HG03521 (cell line): ENCODE measurements around the gene NADK2.
"Not testable (repeated sequence)": the region's sequence is repeated elsewhere in the genome, so short reads cannot be mapped to it uniquely, and the experiment has no call there.

Source experiments
- ATAC-seq: cut with Tn5 transposase; IDR thresholded peaks from one replicate; pipeline ENCODE4 v1.9.1; 2021; ENCODE audit warnings: mild to moderate bottlenecking, moderate library complexity; ENCODE audit not compliant: unreplicated experiment

The NADK2 gene, protein sequence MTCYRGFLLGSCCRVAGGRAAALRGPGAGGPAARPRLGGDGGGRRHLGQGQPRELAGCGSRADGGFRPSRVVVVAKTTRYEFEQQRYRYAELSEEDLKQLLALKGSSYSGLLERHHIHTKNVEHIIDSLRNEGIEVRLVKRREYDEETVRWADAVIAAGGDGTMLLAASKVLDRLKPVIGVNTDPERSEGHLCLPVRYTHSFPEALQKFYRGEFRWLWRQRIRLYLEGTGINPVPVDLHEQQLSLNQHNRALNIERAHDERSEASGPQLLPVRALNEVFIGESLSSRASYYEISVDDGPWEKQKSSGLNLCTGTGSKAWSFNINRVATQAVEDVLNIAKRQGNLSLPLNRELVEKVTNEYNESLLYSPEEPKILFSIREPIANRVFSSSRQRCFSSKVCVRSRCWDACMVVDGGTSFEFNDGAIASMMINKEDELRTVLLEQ

DNA sequence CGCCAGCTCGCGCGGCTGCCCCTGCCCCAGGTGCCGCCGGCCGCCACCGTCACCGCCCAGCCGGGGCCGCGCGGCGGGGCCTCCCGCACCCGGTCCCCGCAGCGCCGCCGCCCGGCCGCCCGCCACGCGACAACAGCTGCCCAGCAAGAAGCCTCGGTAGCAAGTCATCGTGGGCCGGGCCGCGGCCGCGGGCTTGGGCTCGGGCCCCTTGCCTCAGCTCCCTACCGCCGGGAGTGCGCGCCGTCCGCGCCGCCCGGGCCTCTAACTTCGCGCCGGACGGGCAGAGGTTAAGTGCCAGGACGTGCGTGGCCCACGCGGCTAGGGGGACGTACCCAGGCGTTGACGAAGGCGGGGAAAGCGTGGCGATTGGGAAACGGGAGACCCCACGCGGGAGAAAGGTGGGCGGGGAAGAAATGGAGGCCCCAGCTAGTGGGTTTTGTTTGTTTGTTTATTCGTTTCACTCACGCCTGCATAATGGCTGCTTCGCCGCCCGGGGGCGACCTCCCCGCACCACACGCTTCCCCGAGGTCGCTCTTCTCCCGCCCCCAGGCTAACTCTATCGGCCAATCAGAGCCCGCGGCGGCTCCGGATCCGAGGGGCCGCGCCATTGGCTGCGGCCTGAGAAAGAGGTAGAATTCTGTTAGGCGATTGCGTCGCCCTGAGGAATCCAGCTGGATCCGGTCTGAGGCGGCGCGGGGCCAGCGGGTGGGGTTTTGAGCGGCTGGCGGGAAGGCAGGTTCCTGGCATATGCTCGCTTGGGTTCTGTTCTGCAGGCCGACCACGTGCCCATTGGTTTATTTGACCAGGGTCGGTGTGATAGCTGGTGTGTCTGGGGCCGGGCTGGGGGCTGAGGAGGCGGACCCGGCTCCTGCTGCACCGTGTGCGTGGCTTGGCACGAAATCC is at the start of gene NADK2:
NADK2 (minus strand) TSS at position 295 of the 903 bp plus-strand sequence; CDS start at position 168, 127 bp downstream.
- ATAC-seq = peak; percentile 86

DNA sequence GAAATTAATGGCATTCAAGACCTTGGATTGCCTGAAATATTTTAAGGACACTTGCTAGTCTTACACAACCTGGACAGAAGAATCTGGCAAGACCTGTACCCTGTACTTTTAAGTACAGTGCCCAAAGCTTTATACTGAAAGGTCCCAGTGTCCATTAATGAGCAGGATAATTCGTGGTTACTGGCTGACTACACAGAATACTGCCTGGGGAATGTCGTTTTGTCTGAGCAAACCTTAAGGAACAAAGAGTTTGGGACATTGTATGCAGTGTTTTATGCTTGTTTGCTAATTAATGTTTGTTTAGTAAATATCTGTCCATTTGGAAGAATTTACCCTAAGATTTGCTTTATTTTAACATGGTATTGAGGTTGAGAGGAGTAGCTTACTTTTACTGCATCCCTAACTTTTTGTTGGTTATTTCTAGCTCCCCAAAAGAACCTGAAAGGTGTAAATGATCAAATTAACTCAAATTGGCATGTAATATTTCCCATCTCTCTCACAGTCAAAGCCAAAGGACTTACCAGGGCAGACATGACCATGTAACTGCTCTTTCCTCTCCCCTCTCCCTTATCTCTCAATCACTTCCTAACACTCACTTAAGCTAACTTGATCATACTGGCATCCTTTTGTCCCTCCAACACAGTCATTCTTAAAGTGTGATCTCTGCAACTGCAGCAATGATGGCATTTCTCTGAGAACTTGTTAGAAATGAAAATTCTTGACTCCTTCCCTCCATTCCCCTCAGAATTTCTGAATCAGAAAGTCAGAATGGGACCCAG is 44.3 kb upstream of the NADK2 start:
- no peak for ATAC-seq

DNA sequence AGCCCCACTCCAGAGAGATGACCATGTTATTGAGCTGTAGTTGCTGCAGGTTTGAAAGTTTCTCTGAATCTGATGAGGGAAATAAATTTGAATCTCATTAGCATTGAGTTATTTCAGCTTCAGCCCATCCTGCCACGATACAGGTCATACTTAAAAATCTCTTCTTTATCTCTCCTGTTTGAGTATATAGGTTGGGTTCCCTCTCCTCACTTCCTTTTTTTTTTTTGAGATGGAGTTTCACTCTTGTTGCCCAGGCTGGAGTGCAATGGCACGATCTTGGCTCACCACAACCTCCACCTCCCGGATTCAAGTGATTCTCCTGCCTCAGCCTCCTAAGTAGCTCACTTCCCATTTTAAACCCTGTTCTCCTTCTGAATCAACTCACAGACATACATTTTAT is 42.0 kb upstream of the NADK2 start:
- not testable (repeated sequence) for ATAC-seq

DNA sequence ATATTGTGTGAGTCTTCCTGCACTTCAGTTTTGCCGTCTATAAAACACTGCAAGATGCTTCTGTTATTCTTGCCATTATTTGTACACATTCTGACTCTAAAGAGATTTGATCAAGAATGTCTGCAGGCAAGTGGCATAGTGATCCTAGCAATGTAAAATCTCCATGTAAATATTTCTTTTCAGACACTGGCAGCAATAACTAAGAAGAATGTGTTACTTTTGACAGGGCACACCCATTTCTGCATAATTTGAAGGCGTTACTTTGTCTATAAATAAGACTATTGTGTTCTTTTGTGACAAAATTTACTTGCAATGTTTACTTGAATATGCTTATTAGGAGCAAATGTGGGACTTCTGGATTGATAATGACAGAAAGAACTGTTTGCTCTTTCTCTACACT is 39.9 kb upstream of the NADK2 start:
- no peak for ATAC-seq

DNA sequence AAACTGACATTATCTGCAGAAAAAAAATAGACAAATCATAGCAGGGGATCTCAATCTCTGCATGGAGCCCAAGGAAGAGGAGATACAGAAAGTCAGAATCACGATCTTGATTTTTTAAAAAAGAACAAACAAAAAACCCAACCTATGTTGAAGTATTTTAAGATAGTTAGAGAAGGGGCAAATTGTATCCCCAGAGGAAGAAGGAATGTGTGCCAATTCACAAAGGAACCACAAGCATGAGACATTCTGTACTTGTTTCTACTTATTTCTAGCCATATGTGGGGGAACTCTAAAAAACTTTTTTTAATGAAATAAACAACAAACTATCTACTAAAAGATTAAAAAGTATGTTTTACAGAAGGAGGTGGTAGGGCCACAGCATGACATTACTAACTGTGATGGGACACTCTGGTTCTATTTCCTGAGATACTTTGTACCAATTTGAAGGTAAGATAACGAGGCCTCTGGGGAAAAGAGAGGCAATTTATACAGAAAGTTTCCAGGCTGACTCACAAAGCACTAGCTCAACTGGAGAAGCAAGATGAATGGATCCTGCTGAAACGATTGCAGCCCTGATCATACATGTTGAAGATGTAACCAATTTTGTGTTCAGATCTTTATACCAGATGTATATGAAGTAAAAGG is 37.5 kb upstream of the NADK2 start:
- no peak for ATAC-seq

DNA sequence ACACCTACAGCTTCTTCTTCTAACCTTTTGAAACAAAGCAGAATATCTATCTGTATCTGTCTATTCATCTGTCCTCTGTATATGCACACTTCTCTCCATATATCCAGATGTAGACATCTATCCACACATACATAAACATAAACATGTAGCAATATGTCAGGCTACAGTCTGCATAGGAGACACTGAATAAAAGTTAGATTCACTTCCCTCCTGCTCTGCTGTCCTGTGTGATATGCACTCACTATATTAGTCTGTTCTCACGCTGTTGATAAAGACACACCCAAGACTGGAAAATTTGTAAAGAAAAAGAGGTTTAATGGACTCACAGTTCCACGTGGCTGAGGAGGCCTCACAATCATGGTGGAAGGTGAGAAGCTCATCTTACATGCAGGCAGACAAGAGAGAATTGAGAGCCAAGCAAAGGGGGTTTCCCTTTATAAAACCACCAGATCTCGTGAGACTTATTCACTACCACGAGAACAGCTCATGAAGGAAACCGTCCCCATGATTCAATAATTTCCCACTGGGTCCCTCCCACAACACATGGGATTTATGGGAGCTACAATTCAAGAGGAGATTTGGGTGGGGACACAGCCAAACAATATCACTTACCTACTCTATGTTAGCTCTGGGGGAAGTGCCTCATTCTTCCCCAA is 35.9 kb upstream of the NADK2 start:
- no peak for ATAC-seq

DNA sequence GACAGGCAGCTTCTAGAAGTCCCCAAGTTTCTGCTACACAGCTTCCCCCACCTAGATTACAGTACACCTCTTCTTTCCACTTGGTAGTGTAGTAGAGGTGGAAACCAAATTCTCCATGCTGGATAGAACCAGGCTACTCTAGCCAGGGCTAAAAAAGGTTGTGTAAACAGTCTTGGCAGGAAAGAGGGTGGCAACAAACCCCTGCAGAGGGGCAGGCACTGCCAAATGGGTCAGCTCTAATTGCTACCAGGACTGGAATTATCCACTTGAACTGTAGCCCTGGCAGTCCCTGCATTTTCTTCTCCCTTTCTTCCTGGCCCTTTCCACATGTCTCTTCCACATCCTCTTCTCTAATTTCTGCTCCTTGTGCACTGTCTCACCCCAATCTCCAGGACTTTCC is 35.1 kb upstream of the NADK2 start:
- no peak for ATAC-seq

DNA sequence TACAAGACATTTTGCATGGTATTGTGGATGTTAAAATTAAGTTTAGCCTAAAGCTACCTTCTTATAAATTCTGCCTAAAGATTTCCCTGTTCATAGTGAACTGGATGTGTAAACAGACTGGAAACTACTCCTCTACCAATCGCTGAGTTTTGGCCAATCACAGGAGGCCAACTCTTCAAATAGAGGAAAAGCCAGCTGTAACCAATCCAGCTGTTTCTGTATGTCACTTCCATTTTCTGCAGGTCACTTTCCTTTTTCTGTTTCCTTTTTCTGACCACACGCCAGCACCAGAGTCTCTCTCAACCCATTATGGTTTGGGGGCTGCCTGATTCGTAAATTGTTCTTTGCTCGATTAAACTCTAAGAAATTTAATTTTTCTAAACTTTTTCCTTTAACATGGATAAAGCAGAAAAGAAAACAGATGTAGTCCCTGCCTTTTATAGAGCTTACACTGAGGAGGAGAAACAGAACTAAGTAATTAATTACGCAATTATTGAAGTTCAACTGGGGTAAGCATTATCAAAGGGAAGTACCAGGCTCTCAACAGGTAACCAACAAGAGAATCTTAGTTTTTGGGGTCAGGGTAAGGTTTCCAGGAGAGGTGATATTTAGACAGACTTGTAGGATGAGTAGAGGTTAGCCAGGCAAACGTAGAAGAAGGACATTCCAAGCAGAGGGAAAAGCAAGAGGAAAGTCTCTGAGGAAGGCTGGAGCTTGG is 32.2 kb upstream of the NADK2 start:
- no peak for ATAC-seq

DNA sequence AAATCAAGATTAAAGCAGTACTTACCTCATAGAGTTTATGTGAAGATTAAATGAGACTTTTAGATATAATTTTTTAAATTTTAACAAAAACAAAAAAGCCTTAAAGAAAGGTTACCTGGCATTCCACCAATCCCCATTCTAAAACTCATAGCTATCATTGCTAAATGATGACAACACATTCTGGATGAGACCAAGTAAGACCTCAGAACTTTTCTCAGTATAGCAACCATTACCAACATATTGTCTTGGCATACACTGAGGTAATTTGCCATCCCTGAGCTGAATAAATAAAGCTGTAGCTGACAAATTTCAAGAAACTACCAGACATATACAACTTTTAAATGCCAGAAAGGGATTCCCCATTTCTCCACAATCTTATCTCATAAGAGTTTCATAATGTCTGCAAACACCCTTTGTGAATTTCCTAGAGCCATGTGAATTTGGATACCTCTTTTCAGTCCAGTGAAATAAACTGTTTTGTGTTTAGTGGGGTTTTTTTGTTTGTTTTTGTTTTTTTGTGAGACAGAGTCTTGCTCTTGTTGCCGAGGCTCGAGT is 30.5 kb upstream of the NADK2 start:
- ATAC-seq = no peak

DNA sequence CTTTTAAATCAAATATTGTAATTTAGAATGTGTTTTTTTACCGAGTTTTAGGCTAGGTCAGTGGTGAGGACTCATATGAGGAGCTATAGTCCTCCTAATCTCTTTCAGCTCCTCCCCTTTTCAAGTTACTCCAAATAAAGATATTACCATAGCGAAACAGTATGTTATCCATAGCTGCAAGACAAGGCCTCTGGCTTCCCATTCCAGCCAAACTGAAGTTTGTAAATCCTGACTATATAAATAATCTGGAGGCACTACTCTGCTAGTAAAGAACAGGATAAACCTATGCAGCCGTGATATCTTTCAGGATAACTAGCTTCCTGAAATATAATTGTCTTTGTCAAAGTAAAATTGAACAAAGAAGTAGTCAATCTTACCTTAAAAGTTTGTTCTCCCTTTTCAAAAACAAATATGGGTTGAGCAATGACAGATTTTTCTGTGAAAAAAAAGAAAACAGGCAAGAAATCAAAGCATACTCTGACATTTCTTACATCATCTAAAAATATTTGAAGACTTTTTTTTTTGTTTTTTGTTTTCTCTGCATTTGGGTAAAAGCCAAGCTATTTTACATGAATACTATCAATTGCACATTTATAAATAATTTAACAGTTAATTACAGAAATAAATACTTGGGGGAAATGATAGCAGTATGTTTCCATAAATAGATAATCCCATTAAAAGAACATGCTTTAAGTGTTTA is 29.3 kb upstream of the NADK2 start:
- no peak for ATAC-seq

DNA sequence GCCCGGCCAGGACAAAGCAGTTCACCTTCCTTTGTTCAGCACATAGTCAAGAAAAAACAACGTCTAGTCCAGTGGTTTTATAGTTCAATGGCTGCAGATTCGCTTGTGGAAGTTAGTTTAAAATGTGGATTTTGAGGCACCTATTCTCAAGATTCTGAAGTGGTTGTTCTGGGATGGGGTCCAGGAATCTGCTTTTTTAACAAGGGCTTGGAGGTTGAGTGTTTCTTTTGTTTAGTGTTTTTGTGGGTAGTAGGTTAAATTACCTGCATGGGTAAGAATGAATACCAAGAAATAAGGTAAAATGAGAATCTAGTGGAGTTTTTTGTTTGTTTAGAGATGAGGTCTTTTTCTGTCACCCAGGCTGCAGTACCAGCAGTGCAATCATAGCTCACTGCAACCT is 28.4 kb upstream of the NADK2 start:
- no peak for ATAC-seq

DNA sequence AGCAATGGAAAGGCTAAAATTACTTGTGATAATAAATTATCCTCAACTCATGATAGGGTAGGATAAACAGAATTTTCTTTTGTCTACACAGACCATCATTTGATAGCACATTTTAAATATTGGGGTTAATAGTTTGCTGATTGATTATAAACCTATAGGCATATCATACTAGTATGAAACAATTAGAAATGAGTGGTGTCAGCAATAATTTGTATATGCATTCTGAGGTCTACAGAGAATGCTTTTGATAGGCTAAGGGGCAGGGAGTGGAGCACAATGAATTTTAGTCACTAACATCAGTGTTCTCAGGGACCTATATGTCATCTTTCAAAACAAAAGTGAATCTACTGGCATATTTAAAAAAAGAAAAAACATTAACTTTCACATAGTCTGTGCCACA is 27.8 kb upstream of the NADK2 start:
- ATAC-seq = no peak

DNA sequence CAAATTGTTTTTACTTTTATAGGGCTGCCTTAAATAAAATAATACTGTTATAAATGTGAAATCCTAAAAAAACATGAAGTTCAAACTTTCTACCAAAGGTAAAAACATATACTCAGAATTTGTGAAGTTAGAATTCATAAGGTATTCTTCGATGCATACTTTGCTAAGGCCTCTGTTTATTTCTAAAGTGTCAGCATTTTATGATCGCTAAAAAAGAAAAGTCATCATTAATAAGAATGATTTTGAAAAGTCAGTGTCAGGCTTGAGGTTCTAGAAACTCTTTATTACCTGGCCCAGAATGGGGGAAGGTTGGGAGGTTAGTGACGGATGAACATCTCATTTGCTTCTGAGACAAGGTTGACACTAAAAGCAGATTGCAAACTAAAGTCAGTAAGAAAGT is 26.2 kb upstream of the NADK2 start:
- no peak for ATAC-seq

DNA sequence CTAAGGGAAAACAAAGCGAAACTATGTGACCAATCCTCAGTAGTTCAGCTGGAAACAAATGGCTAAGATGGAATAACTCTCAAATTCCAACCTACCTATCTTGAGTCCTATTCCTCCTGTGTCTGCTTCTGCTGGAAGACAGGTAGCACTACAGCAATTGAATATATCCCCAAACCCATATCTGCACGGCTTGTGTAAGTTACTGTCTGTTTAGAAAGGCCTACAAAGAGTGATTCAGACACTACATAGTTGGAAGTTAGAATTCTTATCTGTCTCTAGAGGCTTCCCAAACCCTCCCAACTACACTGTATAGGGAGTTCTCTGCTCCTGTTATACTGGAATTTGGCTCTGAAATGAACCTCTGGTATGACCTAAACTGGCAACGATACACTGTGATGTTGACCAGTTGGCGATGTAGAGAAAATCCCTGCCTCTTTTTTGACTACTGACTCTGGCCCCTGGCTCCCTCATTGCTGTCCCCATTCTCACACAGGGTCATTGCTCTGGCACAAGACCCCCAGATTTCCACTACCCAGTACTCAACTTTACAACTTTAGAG is 22.6 kb upstream of the NADK2 start:
- ATAC-seq = no peak

DNA sequence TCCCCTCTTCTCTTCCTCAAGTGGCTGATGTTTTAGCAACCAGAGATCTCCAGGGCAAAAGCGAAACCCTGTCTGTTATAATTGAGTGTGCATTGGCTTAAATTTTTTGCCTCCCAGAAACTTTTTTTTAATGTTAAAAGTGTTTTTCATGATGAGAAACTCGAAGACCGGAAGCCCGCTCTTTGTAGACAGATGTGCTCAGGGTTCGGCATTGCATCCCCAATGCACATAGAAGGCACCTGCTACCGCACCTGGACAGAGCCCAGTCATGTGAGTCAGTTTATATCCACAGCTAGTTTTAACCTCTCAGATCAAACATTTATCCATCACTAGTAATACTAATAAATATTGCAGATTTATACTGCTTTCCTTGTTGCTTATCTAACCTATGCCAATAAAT is 19.5 kb upstream of the NADK2 start:
- ATAC-seq = no peak

DNA sequence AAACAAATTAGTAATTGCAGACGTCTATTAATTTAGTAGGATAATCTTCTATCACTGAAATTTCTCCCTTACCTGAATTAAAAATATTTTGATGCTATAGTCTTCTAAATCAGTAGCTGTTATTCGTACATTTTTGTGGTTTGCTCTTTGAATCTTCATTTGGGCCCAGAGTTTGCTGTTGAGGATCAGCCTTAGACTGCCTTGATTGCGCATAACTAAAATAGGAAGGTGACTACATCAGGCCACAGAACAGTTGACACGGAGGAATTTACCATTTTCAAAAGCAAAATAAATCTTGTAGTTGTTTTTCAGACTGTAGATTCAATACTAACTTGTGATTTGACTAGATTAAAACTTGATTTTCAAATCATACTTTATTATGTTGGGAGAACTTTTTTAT is 11.8 kb upstream of the NADK2 start:
- no peak for ATAC-seq

DNA sequence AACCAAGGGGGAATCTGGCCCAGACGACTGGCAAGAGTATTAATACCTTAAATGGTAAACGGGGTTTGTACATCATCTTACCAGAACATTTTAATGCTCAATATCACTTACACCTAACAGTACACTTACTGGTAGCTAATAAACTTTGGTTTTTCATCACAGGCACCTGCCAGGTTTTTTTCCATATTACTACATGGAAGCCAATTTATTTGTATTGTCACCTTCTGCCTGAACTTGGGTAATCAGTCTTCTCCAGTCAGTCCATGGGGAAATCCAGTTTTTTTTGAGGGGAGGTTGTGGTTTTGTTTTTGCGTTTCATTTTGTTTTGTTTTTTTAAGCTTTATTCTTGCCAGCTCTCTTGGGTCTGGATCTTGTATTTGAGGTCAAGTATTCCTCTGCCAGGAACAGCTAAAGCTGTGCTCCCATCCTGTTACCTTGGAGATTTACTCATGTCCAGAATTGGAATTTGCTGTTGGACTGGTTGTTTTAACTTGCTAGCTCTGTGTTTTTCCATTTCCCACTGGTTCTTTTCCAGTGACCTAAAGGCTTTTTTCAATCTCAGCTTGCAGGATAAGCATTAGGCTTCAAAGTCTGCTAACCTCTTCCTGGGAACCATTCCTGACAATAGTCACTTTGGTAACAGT is 11.1 kb upstream of the NADK2 start:
- ATAC-seq = no peak

DNA sequence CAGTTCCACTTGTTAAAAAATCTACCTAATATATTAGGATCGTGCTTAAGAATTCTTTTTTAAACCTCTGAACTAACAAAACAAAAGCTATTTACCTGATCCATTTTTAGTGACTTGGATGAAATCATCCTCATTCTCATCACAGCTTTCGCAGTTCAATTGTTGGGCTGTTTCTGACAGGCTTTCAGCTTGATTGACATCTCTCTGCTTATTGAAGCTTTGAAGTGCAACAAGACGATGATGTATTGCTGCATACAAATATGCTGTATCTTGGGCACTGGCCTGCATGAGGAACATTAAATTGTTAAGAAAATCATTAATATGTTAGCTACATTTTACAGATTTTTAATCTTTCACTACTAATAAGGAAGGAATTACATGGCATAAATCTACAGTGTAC is 9.5 kb upstream of the NADK2 start:
- ATAC-seq = no peak
